Stimulated activated CD8-positive, alpha-beta memory T cell treated with anti-CD3 and anti-CD28 coated beads, Interleukin-15, amount 100 ng/mL, for 48 hours (primary cell): ENCODE measurements around the gene PPFIBP1.
"Not testable (repeated sequence)": the region's sequence is repeated elsewhere in the genome, so short reads cannot be mapped to it uniquely, and the experiment has no call there.

ENCODE experiments used
- DNase-seq, 2 donors: peaks; one replicate each; pipeline ENCODE4 v3.0.0-alpha.2; 2020; ENCODE audit warnings: low read depth in 2 of 2

PPFIBP1 gene

GRCh38 chr12:27709932-27710591 is 186.1 kb downstream of the PPFIBP1 start:
- DNase-seq = no peak

- peak; percentile 80 to 85 for DNase-seq
These were observed 186.7 kb downstream of the PPFIBP1 start, which contains the start of gene MRPS35 for GRCh38 chr12:27710592-27711316. MRPS35 (plus strand) TSS chr12:27710832; CDS start chr12:27710844, 12 bp downstream.

GRCh38 chr12:27711317-27711682 is 187.3 kb downstream of the PPFIBP1 start:
- peak in 1 of 2 donors; percentile 4 for DNase-seq

DNA sequence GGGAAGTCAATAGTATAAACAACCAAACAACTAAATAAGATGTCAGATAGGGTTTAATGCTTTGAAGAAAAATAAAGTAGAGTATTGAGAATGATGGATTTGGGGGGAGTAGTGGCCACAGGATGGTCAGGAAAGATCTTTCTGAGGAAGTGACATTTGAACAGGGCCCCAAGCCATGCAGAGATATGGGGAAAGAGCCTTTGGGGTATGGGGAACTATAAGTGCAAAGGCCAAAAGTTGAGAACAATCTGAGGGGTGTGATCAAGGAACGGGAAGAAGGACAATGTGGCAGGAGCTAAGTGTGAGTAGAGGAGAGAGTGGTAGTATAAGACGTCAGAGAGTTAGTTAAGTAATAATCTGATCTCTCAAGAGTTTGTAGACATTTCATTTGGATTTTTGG is 188.0 kb downstream of the PPFIBP1 start:
- no peak for DNase-seq

- DNase-seq = no peak
These were observed 199.2 kb downstream of the PPFIBP1 start for GRCh38 chr12:27723212-27723611.

DNA sequence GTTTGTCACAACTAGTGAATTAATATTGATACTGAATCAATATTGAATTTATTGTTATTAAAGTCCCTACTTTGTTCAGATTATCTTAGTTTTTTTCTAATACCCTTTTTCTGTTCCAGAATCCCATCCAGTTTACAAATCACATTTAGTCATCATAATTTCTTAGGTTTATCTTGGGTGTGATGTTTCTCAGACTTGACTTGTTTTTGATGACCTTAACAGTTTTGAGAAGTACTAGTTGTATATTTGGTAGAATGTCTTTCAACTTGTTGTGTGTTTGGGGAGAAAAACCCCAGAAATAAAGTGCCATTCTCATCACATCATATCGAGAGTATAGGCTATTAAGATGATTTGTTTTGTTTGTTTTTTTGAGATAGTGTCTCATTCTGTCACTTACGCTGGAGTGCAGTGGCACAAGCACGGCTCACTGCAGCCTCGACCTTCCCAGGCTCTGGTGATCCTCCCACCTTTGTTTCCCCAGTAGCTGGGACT is 206.1 kb downstream of the PPFIBP1 start:
- DNase-seq = no peak

- no peak for DNase-seq
These were observed 208.3 kb downstream of the PPFIBP1 start for GRCh38 chr12:27732281-27732680.

- no peak for DNase-seq
These were observed 209.1 kb downstream of the PPFIBP1 start for GRCh38 chr12:27733052-27733656.

DNA sequence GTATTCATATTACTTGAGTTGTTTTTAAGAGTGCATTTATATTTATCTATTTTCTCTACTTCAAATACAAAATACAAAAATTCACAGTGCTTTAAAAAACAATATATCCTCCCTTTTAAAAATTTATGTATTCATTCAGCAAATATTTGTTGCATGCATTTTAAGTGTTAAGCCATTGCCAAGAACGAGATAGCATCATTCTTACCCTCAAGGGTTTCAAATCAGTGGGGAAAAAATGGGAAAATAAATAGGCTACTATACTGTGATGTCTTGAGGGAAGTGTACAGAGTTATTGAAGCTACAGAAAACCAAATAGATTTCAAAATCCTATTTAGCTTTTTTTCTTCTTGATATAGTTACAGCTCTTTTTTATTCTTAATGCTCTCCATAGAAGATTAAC is 209.8 kb downstream of the PPFIBP1 start:
- DNase-seq = no peak

DNA sequence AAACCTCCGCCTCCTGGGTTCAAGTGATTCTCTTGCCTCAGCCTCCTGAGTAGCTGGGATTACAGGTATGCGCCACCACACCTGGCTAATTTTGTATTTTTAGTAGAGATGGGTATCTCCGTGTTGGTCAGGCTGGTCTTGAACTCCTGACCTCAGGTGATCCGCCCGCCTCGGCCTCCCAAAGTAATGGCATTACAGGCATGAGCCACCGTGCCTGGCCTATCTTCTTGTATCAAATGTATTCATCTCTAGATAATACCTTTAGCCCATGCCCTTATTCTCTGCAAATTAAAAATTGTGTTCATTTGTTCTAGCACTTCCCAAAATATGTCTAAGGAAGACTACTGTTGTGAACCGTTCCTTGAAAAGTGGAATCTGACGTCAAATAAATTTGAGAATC is 210.3 kb downstream of the PPFIBP1 start:
- DNase-seq = not testable (repeated sequence)

DNA sequence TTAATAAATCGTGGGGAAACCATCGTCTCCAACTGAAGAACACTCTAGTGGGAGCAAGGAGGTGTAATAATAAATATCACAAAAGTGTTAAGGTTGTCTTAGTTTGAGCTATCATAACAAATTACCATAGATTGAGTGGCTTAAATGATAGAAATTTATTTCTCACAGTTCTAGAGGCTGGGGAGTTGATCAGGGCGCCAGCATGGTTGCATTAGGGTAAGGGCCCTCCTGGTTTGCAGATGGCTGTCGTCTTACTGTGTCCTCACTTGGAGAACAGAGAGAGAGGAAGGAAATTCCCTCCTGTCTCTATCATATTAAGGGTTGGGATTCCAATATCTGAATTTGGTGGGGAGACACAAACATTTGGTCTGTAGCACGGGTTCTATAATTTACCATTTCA is 219.6 kb downstream of the PPFIBP1 start:
- no peak for DNase-seq
